ENCODE results near the gene IL1RAPL2. TPM values are rescaled to one million over a fixed set of nuclear protein-coding genes. Genes with fewer than 3 reads are reported as not detected.

The IL1RAPL2 gene
- total RNA-seq, 4 donors from 2014 or later, result not detected

DNA sequence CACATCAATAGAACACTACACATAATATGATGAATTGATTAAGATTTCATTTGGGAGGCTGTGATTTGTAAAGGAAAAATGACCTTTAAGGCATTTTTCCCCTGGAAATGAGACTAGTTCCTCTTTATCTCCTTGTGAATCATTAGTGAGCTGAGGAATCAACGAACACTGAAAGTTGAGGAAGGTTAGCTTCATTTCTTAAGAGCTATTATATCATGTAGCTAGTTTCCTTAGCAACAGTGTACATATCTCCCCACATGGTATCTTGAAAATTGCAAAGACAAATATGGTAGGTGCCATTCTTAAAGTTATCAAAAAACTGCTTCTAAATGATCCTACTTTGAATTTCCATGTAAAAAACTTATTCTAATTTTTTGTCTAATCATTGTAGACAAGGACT is 1128.8 kb downstream of the IL1RAPL2 start:
- DNase-seq, result no peak
- Histone ChIP-seq H3K4me3 (replicated peaks in 1 of 3) (no peak overlapping the region), H3K27me3 (no peaks in the 10 kb centered on the region), H3K9me3 (no peaks in the 10 kb centered on the region), H3K36me3 (no peaks in the 10 kb centered on the region), H3K27ac (no peak overlapping the region), H3K4me1 (no peaks in the 10 kb centered on the region)
- 72 to 75% methylated on average over 1 of the region's 1 CpG for WGBS, 2 donors
- intact Hi-C loops (cut with DNase I), result no loop called here
- TF ChIP-seq, protein P1, sequence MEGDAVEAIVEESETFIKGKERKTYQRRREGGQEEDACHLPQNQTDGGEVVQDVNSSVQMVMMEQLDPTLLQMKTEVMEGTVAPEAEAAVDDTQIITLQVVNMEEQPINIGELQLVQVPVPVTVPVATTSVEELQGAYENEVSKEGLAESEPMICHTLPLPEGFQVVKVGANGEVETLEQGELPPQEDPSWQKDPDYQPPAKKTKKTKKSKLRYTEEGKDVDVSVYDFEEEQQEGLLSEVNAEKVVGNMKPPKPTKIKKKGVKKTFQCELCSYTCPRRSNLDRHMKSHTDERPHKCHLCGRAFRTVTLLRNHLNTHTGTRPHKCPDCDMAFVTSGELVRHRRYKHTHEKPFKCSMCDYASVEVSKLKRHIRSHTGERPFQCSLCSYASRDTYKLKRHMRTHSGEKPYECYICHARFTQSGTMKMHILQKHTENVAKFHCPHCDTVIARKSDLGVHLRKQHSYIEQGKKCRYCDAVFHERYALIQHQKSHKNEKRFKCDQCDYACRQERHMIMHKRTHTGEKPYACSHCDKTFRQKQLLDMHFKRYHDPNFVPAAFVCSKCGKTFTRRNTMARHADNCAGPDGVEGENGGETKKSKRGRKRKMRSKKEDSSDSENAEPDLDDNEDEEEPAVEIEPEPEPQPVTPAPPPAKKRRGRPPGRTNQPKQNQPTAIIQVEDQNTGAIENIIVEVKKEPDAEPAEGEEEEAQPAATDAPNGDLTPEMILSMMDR (IDR thresholded peaks at IDR 0.05), result no peak
- no peak for TF ChIP-seq POLR2A (IDR thresholded peaks at IDR 0.05)

GRCh38 chrX:105695451-105695850 is 1129.5 kb downstream of the IL1RAPL2 start:
- H3K4me1 ChIP-seq, result no peaks in the 10 kb centered on the region
- H3K4me3 ChIP-seq (replicated peaks in 1 of 3), result no peak overlapping the region
- no peaks in the 10 kb centered on the region for H3K9me3 ChIP-seq
- no peaks in the 10 kb centered on the region for H3K36me3 ChIP-seq
- H3K27me3 ChIP-seq, result no peaks in the 10 kb centered on the region
- 85 to 92% methylated on average over 1 of the region's 1 CpG for WGBS, 2 donors
- DNase-seq, result no peak
- intact Hi-C loops (cut with DNase I), result no loop called here
- no peak for TF ChIP-seq POLR2A (IDR thresholded peaks at IDR 0.05)
- TF ChIP-seq, protein P1 (IDR thresholded peaks at IDR 0.05), result no peak
- H3K27ac ChIP-seq, result no peak overlapping the region

DNA sequence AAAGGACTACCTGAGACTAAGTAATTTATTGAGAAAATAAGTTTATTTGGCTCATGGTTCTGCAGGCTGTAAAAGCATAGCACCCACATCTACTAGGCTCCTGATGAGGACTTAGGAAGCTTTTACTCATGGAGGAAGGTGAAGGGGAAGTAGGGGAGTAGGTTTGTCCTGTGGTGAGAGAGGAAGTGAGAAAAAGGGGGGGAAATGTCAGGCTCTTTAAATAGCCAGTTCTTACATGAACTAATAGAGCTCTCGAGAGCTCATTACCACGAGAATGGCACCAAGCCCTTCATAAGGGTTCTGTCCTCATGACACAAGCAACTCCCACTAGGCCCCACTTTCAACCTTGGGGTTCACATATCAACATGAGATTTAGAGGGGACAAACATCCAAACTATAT is 1130.9 kb downstream of the IL1RAPL2 start:
- H3K27me3 ChIP-seq, result no peaks in the 10 kb centered on the region
- no peak for DNase-seq
- intact Hi-C loops (cut with DNase I), result no loop called here
- WGBS, 2 donors, result 50 to 77% methylated on average over 2 of the region's 2 CpGs
- no peak overlapping the region for H3K4me3 ChIP-seq (replicated peaks in 1 of 3)
- no peaks in the 10 kb centered on the region for H3K36me3 ChIP-seq
- H3K27ac ChIP-seq, result no peak overlapping the region
- no peak for TF ChIP-seq POLR2A (IDR thresholded peaks at IDR 0.05)
- TF ChIP-seq, protein P1 (IDR thresholded peaks at IDR 0.05), result no peak
- H3K9me3 ChIP-seq, result no peaks in the 10 kb centered on the region
- H3K4me1 ChIP-seq, result no peaks in the 10 kb centered on the region

- 36 to 55% methylated on average over 2 of the region's 2 CpGs for WGBS, 2 donors
- intact Hi-C loops (cut with DNase I), result no loop called here
- Histone ChIP-seq H3K36me3 (no peaks in the 10 kb centered on the region), H3K27me3 (no peaks in the 10 kb centered on the region), H3K4me3 (replicated peaks in 1 of 3) (no peak overlapping the region), H3K27ac (no peak overlapping the region), H3K4me1 (no peaks in the 10 kb centered on the region), H3K9me3 (no peaks in the 10 kb centered on the region)
- TF ChIP-seq POLR2A (IDR thresholded peaks at IDR 0.05), result no peak
- TF ChIP-seq, protein P1 (IDR thresholded peaks at IDR 0.05), result no peak
- DNase-seq, result no peak
These were observed 1132.2 kb downstream of the IL1RAPL2 start for GRCh38 chrX:105697984-105698781.

GRCh38 chrX:105700331-105700730 is 1134.3 kb downstream of the IL1RAPL2 start:
- no peak for TF ChIP-seq POLR2A (IDR thresholded peaks at IDR 0.05)
- TF ChIP-seq, protein P1 (IDR thresholded peaks at IDR 0.05), result no peak
- Histone ChIP-seq H3K36me3 (no peaks in the 10 kb centered on the region), H3K27ac (no peak overlapping the region), H3K27me3 (no peaks in the 10 kb centered on the region), H3K4me1 (no peaks in the 10 kb centered on the region), H3K9me3 (no peaks in the 10 kb centered on the region), H3K4me3 (replicated peaks in 1 of 3) (no peak overlapping the region)
- no peak for DNase-seq
- whole genome bisulfite sequencing, 2 donors, result 44 to 59% methylated on average over 1 of the region's 1 CpG
- intact Hi-C loops (cut with DNase I), result no loop called here

All from thyroid gland (tissue), 4 donors.